SK-N-SH (cell line): Measurements from ENCODE around the gene MEGF10.

ENCODE experiments used
- EP300 ChIP-seq, 2 experiments: IDR thresholded peaks; 2 replicates each; pipeline versions ENCODE4 v1.4.0 to v1.6.1; 2012; ENCODE audit warnings: borderline replicate concordance in 1 of 2, low read depth in 1 of 2, low read length in 1 of 2
- FOXJ3 ChIP-seq: sonication (generic); formaldehyde crosslinking; IDR thresholded peaks from 2 replicates; pipeline ENCODE4 v1.5.1; 2020; ENCODE audit warnings: mild to moderate bottlenecking, missing genetic modification reagents
- RCOR1 ChIP-seq: fragments of 150-350 bp; IDR thresholded peaks from 2 replicates; pipeline ENCODE4 v1.6.1; 2017; ENCODE audit warnings: antibody characterized with exemption, low read length
- TAF1 ChIP-seq: IDR thresholded peaks from 2 replicates; pipeline ENCODE4 v1.6.1; 2012; ENCODE audit warnings: low read depth, mild to moderate bottlenecking, low read length, moderate library complexity, borderline replicate concordance
- TEAD4 ChIP-seq: IDR thresholded peaks from 2 replicates; pipeline ENCODE4 v1.4.0; 2012; ENCODE audit warnings: mild to moderate bottlenecking, borderline replicate concordance; ENCODE audit not compliant: insufficient read depth
- TF ChIP-seq, protein P1 (sequence below): IDR thresholded peaks from 2 replicates; pipeline ENCODE4 v1.4.0; 2012; ENCODE audit warnings: low read depth
- TF ChIP-seq, protein P2 (sequence below): fragments of 200-600 bp; sonication (generic); IDR thresholded peaks from 2 replicates; pipeline ENCODE4 v1.6.1; 2017; ENCODE audit warnings: antibody characterized with exemption, mild to moderate bottlenecking, moderate library complexity
- TF ChIP-seq, protein P3 (sequence below): IDR thresholded peaks from 2 replicates; pipeline ENCODE4 v1.6.1; 2012; ENCODE audit warnings: mild to moderate bottlenecking, low read depth, low read length, moderate library complexity
- TF ChIP-seq, protein P4 (sequence below): fragments of 150-350 bp; IDR thresholded peaks from 2 replicates; pipeline ENCODE4 v1.6.1; 2017; ENCODE audit warnings: antibody characterized with exemption, low read length, low read depth, borderline replicate concordance

DNA sequence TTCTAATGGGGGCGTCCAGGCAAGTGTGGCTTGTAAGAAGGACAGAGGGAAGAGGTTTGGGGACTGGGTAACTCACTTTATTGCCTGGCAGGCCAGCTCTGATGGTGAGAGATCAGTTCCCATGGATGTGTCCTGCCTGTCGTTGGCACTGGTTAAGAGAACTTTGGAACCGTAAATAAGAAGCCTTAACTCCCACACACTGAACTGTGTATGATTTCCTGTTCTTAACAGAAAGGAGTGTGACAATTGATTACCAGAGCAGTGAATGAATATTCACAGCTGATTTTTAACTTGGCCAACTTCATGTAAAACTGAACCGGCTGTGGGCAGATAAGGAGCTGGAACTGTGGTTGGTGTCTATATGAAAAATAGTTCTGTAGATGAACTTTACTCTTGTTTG lies 63.2 kb downstream of the MEGF10 start:
- TF ChIP-seq, protein P1, sequence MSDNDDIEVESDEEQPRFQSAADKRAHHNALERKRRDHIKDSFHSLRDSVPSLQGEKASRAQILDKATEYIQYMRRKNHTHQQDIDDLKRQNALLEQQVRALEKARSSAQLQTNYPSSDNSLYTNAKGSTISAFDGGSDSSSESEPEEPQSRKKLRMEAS, result no peak
- TF ChIP-seq, protein P2, sequence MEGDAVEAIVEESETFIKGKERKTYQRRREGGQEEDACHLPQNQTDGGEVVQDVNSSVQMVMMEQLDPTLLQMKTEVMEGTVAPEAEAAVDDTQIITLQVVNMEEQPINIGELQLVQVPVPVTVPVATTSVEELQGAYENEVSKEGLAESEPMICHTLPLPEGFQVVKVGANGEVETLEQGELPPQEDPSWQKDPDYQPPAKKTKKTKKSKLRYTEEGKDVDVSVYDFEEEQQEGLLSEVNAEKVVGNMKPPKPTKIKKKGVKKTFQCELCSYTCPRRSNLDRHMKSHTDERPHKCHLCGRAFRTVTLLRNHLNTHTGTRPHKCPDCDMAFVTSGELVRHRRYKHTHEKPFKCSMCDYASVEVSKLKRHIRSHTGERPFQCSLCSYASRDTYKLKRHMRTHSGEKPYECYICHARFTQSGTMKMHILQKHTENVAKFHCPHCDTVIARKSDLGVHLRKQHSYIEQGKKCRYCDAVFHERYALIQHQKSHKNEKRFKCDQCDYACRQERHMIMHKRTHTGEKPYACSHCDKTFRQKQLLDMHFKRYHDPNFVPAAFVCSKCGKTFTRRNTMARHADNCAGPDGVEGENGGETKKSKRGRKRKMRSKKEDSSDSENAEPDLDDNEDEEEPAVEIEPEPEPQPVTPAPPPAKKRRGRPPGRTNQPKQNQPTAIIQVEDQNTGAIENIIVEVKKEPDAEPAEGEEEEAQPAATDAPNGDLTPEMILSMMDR, result no peak
- TF ChIP-seq, protein P3, sequence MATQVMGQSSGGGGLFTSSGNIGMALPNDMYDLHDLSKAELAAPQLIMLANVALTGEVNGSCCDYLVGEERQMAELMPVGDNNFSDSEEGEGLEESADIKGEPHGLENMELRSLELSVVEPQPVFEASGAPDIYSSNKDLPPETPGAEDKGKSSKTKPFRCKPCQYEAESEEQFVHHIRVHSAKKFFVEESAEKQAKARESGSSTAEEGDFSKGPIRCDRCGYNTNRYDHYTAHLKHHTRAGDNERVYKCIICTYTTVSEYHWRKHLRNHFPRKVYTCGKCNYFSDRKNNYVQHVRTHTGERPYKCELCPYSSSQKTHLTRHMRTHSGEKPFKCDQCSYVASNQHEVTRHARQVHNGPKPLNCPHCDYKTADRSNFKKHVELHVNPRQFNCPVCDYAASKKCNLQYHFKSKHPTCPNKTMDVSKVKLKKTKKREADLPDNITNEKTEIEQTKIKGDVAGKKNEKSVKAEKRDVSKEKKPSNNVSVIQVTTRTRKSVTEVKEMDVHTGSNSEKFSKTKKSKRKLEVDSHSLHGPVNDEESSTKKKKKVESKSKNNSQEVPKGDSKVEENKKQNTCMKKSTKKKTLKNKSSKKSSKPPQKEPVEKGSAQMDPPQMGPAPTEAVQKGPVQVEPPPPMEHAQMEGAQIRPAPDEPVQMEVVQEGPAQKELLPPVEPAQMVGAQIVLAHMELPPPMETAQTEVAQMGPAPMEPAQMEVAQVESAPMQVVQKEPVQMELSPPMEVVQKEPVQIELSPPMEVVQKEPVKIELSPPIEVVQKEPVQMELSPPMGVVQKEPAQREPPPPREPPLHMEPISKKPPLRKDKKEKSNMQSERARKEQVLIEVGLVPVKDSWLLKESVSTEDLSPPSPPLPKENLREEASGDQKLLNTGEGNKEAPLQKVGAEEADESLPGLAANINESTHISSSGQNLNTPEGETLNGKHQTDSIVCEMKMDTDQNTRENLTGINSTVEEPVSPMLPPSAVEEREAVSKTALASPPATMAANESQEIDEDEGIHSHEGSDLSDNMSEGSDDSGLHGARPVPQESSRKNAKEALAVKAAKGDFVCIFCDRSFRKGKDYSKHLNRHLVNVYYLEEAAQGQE, result no peak
- TF ChIP-seq RCOR1, result no peak
- TF ChIP-seq, protein P4, sequence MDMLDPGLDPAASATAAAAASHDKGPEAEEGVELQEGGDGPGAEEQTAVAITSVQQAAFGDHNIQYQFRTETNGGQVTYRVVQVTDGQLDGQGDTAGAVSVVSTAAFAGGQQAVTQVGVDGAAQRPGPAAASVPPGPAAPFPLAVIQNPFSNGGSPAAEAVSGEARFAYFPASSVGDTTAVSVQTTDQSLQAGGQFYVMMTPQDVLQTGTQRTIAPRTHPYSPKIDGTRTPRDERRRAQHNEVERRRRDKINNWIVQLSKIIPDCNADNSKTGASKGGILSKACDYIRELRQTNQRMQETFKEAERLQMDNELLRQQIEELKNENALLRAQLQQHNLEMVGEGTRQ, result no peak
- no peak for TF ChIP-seq TAF1
- no peak for TF ChIP-seq FOXJ3 (CRISPR knock-in tag)
- no peak for TF ChIP-seq TEAD4
- TF ChIP-seq EP300 (IDR thresholded peaks at IDR 0.05; ENCODE audit: borderline replicate concordance in 1 of 2, low read depth in 1 of 2, low read length in 1 of 2), result no peak
